Stomach (tissue), 9 donors: ENCODE data around the gene NLGN1. TPM values are rescaled to one million over a fixed set of nuclear protein-coding genes. Genes with fewer than 3 reads are reported as not detected.

Experiments
- DNase-seq, 2 donors: peaks; one replicate each; pipeline versions ENCODE4 v3.0.0 to v3.0.0-alpha.2; 2013 to 2019
- H3K27ac ChIP-seq, 5 donors: fragments of 200-600 bp in 4 of 5; sonication (generic) in 4 of 5; one replicate each; pipeline ENCODE4 v1.5.1; 2013 to 2019; ENCODE audit warnings: mild to moderate bottlenecking in 1 of 5, moderate library complexity in 1 of 5
- H3K27me3 ChIP-seq, 3 donors: fragments of 200-600 bp; sonication (generic); one replicate each; pipeline ENCODE4 v1.5.1; 2017 to 2019; ENCODE audit warnings: mixed run types in 1 of 3
- H3K36me3 ChIP-seq, 4 donors: fragments of 200-600 bp; sonication (generic); 1 replicate in 3 of 4; 2 replicates in 1 of 4; pipeline ENCODE4 v1.5.1; 2016 to 2019
- H3K4me1 ChIP-seq, 4 donors: fragments of 200-600 bp; sonication (generic); one replicate each; pipeline ENCODE4 v1.5.1; 2016 to 2019
- H3K4me3 ChIP-seq, 4 donors: fragments of 200-600 bp; sonication (generic) in 3 of 4; one replicate each; pipeline ENCODE4 v1.5.1; 2016 to 2019; ENCODE audit warnings: mild to moderate bottlenecking in 1 of 4
- H3K9me3 ChIP-seq, 4 donors: fragments of 200-600 bp; sonication (generic); one replicate each; pipeline ENCODE4 v1.5.1; 2016 to 2019
- CTCF ChIP-seq, 7 experiments: fragments of 450-650 bp in 4 of 7; fragments of 200-600 bp in 3 of 7; sonication (generic) in 3 of 7; IDR thresholded peaks; one replicate each; pipeline ENCODE4 v1.5.1; 2016 to 2019; ENCODE audit warnings: antibody characterized with exemption in 7 of 7, control low read depth in 2 of 7, mild to moderate bottlenecking in 1 of 7
- EP300 ChIP-seq: sonication (generic); formaldehyde crosslinking; IDR thresholded peaks from one replicate; pipeline ENCODE4 v1.6.1; 2017; ENCODE audit warnings: antibody characterized with exemption
- POLR2A ChIP-seq, 4 donors: fragments of 450-650 bp; IDR thresholded peaks; one replicate each; pipeline ENCODE4 v1.6.1; 2016; ENCODE audit warnings: antibody characterized with exemption in 4 of 4, control low read depth in 2 of 4, mild to moderate bottlenecking in 1 of 4, moderate library complexity in 1 of 4
- POLR2AphosphoS5 ChIP-seq, 3 donors: sonication (generic); formaldehyde crosslinking; IDR thresholded peaks; one replicate each; pipeline ENCODE4 v1.6.1; 2016; ENCODE audit warnings: antibody characterized with exemption in 3 of 3
- WGBS, 5 donors: extraction: QIAGEN DNeasy Blood & Tissue Kit in 3 of 5; methylation state at CpG; one replicate each; pipeline versions ENCODE4 v1.1.5 to v1.1.7; 2013 to 2018; 5-methylcytosine and 5-hydroxymethylcytosine counted together
- intact Hi-C: fragments of 100-400 bp; cut with DNase I; formaldehyde crosslinking; loops from one replicate; pipeline ENCODE4 v1.15.1; 2023; ENCODE audit warnings: low total_unique reads
- polyA plus RNA-seq, 3 donors: library from polyadenylated mRNA; stranded (reverse); fragments of 200-250 nt; gene quantifications; one replicate each; pipeline ENCODE4 v1.2.3, GENCODE V29; 2013
- total RNA-seq, 5 donors: library from RNA; depleted of rRNA; stranded (reverse); fragments of >200 nt; gene quantifications; one replicate each; pipeline versions ENCODE4 v1.1.0 to v1.2.3, GENCODE V29; 2014 to 2016
- donor health status: healthy with polysubstance abuse.
- donor health status: Bipolar disorder and iron deficiency.
- donor health status: healthy.

The NLGN1 gene
- total and polyA plus RNA-seq, 8 donors: 0.15 to 45.2 (median 4.8) TPM; not detected in 1

DNA sequence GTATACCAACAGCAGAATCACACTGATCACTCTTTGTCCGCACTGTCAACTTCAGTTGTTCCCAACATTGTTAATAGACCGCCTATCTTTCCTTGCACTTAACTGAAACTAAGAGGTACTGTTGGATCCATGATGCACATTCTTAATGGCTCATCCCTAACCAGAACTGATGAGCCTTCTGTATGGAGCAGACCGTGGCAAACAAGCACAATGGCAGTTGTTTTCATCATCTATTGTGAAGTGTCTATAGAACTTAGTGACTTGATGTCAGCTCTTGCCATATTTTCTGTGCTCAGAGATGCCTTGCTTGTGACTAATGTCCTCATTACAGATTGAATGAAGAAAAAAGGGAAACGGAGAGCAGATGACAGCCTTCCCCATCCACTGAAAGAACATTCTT is 347.4 kb downstream of the NLGN1 start:
- intact Hi-C loops: no loop called here

DNA sequence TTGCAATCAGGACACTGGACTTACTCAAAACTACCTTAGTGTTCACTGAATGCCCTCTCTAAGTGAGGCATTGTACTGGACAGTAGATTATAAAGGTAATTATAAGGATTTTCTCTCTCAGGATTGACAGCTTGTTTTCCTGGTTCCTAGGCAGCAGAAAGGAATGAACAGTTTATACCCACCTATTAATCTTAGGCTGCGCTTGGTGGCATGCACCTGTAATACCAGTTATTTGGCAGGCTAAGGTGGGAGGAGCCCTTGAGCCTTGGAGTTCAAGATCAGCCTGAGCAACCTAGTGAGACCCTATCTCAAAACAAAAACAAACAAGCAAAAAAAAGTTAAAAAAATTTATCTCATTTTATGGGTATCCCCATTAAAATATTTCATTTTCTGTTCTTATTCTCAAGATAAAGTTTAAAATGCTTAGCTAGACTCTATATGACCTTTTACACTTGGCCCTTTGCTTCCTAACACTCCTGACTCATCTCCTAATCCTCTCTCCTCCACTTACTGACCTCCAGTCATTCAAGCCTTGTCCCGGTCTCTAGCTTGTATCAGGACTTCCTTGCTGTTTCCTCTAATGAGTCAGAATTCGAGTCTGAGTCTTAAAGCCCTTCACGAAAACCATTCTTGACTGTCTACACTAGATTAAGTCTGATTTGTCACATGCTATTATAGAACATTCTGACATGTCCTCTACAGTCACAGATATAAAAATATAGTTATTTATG is 348.6 kb downstream of the NLGN1 start:
- DNase-seq: peak in 1 of 2 donors; percentile 32
- Histone ChIP-seq H3K27ac (no peak overlapping the region), H3K4me1 (no peaks in the 10 kb centered on the region), H3K36me3 (no peaks in the 10 kb centered on the region), H3K4me3 (no peak overlapping the region), H3K27me3 (no peaks in the 10 kb centered on the region), H3K9me3 (no peaks in the 10 kb centered on the region)
- WGBS, 5 donors: 69 to 85% (median 81%) methylated on average over 4 of the region's 4 CpGs
- TF ChIP-seq POLR2AphosphoS5 (IDR thresholded peaks at IDR 0.05) (no peak), POLR2A (IDR thresholded peaks at IDR 0.05) (no peak), EP300 (no peak), CTCF (IDR thresholded peaks at IDR 0.05) (no peak)
- intact Hi-C loops: no loop called here

More for the DNA sequence above, 347.4 kb downstream of the NLGN1 start:
- no peaks in the 10 kb centered on the region for H3K27me3 ChIP-seq
- 81 to 88% (median 87%) methylated on average over 4 of the region's 4 CpGs for WGBS, 5 donors
- no peak overlapping the region for H3K4me3 ChIP-seq
- H3K27ac ChIP-seq: no peak overlapping the region
- no peak for TF ChIP-seq CTCF (IDR thresholded peaks at IDR 0.05)
- TF ChIP-seq POLR2AphosphoS5 (IDR thresholded peaks at IDR 0.05): no peak
- no peak for TF ChIP-seq POLR2A (IDR thresholded peaks at IDR 0.05)
- no peak for TF ChIP-seq EP300
- no peaks in the 10 kb centered on the region for H3K4me1 ChIP-seq
- DNase-seq: no peak
- H3K9me3 ChIP-seq: no peaks in the 10 kb centered on the region
- no peaks in the 10 kb centered on the region for H3K36me3 ChIP-seq

GRCh38 chr3:173747427-173747826 is 349.9 kb downstream of the NLGN1 start:
- 87 to 93% (median 89%) methylated on average over 3 of the region's 3 CpGs for WGBS, 5 donors
- no peak for TF ChIP-seq EP300
- no peak for TF ChIP-seq POLR2AphosphoS5 (IDR thresholded peaks at IDR 0.05)

GRCh38 chr3:173748105-173748504 is 350.6 kb downstream of the NLGN1 start:
- TF ChIP-seq POLR2A (IDR thresholded peaks at IDR 0.05): no peak
- TF ChIP-seq EP300: no peak
- no peak for TF ChIP-seq POLR2AphosphoS5 (IDR thresholded peaks at IDR 0.05)
- TF ChIP-seq CTCF (IDR thresholded peaks at IDR 0.05): no peak
- Histone ChIP-seq H3K9me3 (no peaks in the 10 kb centered on the region), H3K27me3 (no peaks in the 10 kb centered on the region), H3K36me3 (no peaks in the 10 kb centered on the region), H3K27ac (no peak overlapping the region), H3K4me1 (no peaks in the 10 kb centered on the region), H3K4me3 (no peak overlapping the region)
- WGBS, 5 donors: 66 to 78% (median 74%) methylated on average over 1 of the region's 1 CpG
- intact Hi-C loops: no loop called here
- no peak for DNase-seq

More at GRCh38 chr3:173747427-173747826, 349.9 kb downstream of the NLGN1 start:
- intact Hi-C loops: no loop called here
- H3K27ac ChIP-seq: no peak overlapping the region
- no peaks in the 10 kb centered on the region for H3K4me1 ChIP-seq
- no peak for DNase-seq
- no peaks in the 10 kb centered on the region for H3K9me3 ChIP-seq
- H3K27me3 ChIP-seq: no peaks in the 10 kb centered on the region
- no peak overlapping the region for H3K4me3 ChIP-seq
- no peaks in the 10 kb centered on the region for H3K36me3 ChIP-seq

DNA sequence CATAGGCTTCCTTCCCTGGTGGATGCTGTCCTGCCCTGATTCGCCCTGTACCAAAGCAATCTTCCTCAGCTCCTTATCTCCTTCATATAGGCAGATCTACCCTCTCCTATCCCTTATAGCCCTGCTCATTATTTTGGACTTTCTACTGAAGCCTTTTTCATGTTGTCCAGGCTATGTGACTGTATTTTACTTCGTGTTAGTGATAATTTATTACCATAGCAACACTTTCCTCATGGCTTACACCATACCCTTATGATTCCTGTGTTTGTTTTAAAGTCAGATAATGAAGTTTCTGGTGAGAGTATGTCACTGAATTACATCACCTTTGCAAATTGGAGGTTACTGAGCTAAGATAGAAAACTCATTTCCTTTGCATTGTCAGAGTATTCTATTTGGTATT is 352.6 kb downstream of the NLGN1 start:
- H3K4me3 ChIP-seq: no peak overlapping the region
- no peaks in the 10 kb centered on the region for H3K27me3 ChIP-seq
- no peak overlapping the region for H3K27ac ChIP-seq
- DNase-seq: peak in 1 of 2 donors; percentile 7
- intact Hi-C loops: no loop called here
- no peaks in the 10 kb centered on the region for H3K9me3 ChIP-seq
- no peaks in the 10 kb centered on the region for H3K36me3 ChIP-seq
- no peak for TF ChIP-seq POLR2A (IDR thresholded peaks at IDR 0.05)
- TF ChIP-seq EP300: no peak
- TF ChIP-seq POLR2AphosphoS5 (IDR thresholded peaks at IDR 0.05): no peak
- no peak for TF ChIP-seq CTCF (IDR thresholded peaks at IDR 0.05)
- no peaks in the 10 kb centered on the region for H3K4me1 ChIP-seq
- WGBS, 5 donors: 40 to 56% (median 44%) methylated on average over 2 of the region's 2 CpGs
